GM11168 (cell line): ENCODE results near the gene GGCT.

Source experiments
- in situ Hi-C: fragments of 300-500 bp; cut with MboI; formaldehyde crosslinking; loops from one replicate; pipeline ENCODE4 v1.12.0; 2022; ENCODE audit warnings: low sequenced_read_pairs; ENCODE audit not compliant: unreplicated experiment

GGCT gene

DNA sequence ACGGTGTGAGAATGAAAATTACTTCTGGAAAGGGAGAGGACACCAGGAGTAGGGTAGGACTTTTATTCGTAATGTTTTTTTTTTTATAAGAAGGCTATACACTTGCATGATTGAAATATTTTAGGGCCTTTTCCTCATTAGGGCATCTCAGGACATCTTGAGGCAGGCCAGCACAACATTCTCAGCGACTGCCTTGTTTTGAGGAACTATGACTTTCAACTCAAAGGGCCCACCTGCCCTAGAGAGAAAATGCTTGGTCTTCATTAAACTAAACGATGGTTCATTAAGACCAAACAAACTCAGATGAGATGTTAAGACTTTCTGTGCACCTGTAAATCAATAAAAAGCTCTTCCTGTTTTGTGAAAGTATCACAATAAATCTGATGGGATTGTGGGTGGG is 37.4 kb downstream of the GGCT start:
- in situ Hi-C loops: loop anchor here (25.0 kb wide), 1 partner anchor 305 kb away; no protein-coding TSS in a partner anchor

DNA sequence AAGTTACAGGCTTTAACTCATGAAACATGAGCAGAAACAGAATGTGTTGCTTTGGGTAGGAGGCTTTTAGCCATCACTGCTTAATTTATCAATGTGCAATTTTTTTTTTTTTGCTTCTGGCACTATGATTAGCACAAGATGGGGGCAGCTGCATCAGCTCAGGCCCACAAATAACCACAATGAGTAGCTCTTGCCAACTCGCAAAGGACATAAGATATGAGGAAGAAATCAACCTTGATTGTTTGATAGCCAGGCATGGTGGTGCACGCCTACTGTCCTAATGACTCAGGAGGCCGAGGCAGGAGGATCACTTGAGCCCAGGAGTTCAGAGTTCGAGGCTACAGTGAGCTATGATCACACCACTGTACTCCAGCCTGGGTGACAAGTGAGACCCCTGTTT is 38.4 kb downstream of the GGCT start:
- in situ Hi-C loops: loop anchor here (25.0 kb wide), 1 partner anchor 304 kb away; no protein-coding TSS in a partner anchor

DNA sequence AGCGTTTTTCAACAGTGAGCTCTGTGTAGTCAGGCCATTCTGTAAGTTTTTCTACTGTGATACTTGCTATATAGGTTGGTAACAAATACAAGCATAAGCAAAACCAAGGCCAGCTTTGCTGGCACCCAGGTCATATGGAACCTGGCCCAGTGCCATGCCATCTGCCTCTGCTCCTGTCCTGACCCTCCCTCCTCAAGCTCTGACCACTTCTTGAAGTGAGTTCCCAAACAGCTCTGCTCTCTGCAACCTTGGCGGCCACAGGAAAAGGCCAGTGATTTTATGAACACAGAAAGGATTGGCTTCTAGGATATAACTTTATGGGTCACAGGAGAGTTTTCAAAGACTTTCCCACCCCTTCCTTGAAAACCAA is 38.8 kb downstream of the GGCT start:
- in situ Hi-C loops: loop anchor here (25.0 kb wide), 1 partner anchor 303 kb away; no protein-coding TSS in a partner anchor

DNA sequence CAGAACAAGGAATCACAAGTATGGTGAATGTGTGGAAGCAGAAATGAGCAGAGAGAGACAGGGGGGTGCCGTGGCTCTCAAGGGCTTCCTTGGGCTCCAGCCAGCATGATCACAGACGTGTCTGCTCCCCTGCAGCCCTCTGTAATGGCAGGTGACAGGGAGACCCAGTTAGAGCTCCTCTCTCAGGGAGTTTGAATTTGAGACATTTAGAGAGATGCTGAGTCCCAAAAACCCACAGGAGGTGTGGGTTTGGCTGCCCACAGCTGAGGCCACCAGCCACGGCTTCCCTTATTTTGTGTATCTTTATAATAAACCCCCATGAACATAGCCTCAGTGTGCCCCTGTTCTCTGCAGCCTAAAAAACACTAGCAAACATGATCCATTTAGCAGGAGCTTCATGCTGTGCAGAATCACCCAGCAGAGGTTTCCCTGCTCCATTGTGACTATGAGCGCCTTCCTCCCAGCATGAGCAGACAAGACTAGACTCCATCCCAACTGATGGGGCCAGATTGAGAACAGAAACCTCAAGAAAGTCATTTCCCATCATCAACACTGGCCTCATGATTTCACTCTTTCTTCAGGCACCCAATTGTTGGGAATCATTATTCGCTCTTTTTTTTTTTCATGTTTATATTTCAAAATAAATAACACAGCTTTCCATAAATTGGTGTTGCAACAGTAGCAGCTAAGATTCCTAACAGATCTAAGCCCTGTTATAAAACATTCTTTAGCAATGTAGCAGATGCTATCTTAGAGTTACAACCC is 39.4 kb downstream of the GGCT start:
- in situ Hi-C loops: loop anchor here (25.0 kb wide), 1 partner anchor 303 kb away; no protein-coding TSS in a partner anchor

DNA sequence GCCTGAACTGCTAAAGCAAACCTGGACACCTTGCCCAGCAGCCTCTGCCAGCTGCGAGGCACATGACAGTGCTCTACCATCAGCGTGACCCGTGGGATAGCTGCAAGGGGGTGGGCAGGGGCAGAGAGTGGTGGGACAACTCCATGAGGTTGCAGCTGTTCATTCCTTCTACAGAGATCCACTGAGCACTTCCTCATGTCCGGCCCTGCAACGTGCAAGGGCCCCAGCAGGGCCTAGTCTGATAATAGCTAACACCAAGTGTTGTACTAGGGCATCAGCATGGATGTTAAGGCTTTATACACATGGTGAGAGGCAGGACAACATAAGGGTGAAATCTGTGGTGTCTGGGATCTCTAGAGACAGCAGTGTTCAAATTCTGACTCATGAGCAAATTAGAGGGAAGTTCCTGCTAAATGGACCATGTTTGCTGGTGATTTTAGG is 40.4 kb downstream of the GGCT start:
- in situ Hi-C loops: loop anchor here (25.0 kb wide), 1 partner anchor 302 kb away; no protein-coding TSS in a partner anchor

DNA sequence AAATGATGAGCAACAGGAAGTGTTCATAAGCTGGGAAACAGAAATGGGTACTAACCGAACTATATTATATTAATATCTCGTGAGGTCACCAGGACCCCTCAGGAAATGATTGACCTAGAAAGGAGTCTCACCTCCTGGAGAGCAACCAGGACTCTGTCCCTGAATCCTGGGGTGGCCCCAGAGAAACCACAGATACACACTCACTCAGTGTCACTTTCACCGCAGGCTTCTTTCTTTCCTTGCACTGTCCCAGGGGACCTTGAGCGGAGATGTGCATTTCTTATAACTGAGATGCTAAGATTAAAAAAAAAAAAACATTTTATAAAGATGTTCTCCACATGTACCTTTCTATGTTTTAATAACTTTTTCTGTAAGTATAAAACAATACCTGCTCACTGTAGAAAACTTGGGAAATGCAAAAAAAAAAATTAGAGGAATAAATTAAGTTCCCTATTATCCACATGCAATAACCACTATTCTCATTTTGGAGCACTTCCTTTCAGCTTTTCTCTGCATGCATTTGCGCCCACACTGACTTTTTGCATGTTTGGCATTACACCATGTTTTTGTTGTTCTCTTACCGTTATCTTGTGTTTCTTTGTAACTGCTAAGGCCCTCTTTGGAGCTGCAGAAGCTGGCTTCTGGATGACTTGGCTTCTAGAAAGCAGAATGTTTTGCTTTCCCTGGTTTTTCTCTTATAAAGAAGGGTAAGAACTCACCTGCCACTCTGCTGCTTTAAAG is 41.1 kb downstream of the GGCT start:
- in situ Hi-C loops: loop anchor here (25.0 kb wide), 1 partner anchor 301 kb away; no protein-coding TSS in a partner anchor

DNA sequence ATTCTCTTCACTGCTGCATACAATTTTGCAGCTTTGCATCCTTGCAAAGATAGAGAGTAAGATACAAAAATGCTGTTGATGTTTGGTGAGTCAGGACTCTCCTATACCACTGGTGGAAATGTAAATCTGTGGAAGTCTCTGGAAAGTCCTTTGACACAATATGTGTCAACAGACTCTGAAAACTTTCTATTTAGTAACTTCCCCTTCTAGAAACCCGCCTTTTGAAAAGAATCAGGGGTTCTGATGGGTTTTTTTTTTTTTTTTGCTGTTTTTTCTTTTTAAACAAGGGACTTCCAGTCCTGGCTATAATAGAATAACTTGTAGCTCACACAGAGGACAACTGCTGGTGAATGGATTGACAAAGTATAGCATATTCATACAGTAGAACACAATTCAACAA is 42.5 kb downstream of the GGCT start:
- in situ Hi-C loops: loop anchor here (25.0 kb wide), 1 partner anchor 300 kb away; no protein-coding TSS in a partner anchor

DNA sequence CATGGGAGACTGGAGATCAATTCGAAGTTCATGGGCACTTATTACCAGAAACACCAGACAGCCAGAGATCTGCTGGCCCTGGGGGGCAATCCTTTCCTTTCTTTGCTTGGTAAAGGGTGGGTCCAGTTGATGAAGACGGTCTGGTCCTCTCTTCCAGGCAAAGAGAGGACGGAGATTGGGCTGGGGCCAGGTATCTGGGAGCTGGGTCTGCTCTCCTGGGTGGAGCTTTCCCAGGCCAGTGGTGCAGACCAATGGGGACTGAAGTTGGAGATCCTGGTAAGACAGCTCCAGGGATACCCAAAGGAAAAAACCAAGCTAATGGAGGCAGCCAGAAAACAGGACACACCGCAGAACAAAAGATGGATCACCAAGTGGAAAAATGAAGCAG is 44.4 kb downstream of the GGCT start:
- in situ Hi-C loops: loop anchor here (25.0 kb wide), 1 partner anchor 298 kb away; no protein-coding TSS in a partner anchor

DNA sequence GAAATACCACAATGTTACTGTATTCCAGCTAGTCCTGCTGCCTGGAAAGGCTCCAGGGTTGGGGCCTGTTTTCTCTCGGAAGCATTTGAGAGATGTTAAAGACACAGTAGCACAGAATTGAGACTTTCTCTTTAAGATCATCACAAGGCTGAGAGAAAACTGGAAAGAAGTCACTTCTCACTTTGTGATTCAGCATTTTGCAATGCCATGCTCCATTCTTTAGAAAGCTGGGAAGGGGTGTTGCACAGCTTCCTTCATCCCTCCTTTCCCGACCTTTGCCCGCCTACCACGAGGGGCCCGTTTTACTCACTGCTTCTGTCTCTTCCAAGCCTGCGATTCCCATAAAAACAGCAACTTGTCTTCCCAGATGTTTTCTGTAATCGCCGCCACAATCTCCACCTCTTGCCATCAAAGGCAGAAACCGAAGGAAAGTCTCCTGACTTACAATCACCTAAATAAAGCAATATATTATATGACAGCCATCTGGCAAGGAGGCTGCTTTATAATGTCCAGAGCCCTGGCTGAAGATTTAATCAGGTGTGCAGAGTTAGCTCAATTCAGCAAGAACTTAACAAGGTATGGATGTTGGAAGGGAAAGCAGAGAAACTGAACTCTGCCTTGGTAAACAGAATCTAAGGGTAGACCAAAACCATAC is 44.9 kb downstream of the GGCT start:
- in situ Hi-C loops: loop anchor here (25.0 kb wide), 1 partner anchor 297 kb away; no protein-coding TSS in a partner anchor

DNA sequence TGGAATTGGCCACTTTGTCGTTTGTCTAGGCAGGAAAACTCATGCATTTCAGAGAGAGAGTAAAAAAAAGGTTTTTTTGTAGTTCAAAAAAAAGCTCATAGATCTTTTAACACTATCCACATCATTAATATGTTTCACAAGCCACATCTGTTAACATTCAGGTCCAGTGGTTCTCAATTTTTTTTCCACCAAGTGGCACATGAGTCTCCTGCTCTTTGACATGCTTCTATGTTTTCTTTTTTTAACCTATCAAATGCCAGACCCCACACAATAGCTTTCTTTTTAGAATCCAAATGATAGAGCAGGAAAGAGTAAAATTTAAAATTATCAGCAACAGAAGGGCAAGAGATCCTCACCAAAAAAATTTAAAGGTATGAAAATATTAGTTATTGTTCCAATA is 46.3 kb downstream of the GGCT start:
- in situ Hi-C loops: loop anchor here (25.0 kb wide), 1 partner anchor 296 kb away; no protein-coding TSS in a partner anchor

DNA sequence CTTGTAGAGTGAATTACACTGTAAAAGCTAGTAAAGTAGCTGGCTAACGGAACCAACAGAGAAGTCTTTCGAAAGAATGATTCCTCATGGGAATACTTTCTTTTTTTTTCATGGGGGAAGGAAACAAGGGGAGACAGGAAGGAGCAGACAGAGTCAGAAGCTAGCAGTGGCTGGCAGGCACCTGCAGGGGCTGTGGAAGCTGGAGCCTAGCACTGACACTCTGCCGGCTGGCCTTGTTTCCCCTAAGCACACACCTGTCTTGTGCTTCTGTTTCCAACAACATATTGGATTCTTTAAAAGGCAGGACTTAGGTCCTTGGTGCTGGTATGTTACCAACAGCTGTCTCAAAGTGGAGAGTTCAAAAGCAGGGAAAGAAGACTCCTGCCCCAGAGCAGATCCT is 50.7 kb downstream of the GGCT start:
- in situ Hi-C loops: loop anchor here (25.0 kb wide), 1 partner anchor 292 kb away; no protein-coding TSS in a partner anchor

DNA sequence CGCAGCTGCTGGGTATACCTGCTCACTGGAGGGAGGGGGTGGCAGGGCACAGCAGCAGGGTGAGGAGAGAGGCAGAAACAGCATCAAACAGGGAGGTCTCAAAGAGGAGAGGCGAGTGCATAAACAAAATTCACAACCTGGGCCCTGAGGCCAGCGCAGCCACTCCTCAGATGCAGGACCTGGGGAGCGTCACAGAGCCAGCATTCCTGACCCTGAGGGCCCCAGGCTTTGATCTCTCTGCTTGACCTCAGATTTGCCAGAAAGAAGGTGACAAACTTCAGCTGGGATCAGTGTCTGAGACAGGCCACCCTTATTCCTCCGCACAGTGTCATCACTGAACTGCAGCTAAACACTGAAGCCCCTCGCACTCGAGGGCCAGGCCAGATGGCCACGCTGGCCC is 51.6 kb downstream of the GGCT start:
- in situ Hi-C loops: loop anchor here (25.0 kb wide), 1 partner anchor 291 kb away; no protein-coding TSS in a partner anchor

DNA sequence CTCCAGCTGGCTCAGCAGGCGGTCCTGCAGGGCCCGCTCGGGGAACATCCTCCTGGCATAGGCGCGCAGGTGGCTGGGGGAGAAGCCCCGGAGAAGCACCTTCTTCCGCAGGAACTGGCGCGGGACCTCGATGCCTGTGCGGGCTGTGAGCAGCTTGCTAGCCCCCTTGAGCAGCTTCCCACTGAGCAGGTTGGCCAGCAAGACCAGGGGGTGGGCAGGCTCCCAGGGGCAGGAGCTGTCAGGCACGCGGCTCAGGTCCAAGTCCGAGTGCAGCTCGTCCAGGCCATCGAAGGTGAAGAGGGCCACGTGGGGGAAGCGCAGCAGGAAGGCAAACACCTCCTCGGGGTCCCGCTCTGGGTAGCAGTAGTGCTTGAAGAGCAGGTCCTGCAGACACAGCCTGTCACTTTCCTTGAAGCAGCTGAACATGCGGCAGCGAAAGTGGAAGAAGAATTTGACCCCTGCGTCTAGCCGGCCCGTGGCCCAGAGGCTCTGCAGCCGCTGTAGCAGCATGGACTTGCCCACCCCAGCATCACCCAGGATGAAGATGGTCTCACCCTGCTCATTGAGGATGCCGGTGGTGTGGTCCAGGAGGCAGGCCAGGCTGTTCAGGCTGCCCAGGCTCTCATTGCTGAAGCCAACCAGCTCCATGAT is 52.2 kb downstream of the GGCT start:
- in situ Hi-C loops: loop anchor here (25.0 kb wide), 1 partner anchor 290 kb away; no protein-coding TSS in a partner anchor

DNA sequence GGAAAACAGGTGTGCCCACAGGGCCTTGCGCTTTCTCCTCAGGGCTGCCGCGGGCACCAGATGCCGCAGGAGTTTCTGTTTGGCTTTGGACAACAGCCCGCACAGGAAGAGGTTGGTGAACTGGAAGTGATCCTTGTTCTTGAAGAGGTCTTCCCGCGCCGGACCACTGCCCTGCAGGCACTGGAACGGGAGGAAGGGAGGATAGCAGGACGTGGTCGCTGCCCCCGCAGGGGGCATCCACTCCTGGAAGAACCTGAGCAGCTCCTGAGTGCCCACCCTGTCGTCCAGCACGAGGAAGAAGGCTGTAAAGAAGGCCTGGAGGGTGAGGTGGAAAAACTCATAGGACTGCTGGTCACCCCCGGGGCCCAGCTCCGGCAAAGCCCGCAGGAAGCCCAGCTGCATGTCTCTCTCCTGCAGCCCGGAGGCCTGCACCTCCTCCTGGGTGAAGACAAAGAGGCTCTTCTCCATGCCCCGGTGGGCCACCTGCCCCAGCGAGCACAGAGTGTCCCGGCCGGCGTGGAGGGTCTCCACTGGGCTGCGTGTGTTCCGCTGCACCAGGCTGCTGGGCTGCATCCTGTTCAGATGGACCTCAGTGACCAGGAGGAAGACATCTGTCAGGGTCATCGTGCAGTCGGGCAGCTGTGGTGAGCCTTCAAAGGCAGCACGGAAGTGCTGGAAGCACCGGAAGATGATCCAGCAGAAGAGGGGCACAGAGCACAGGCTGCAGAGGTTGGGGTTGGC is 52.9 kb downstream of the GGCT start:
- in situ Hi-C loops: loop anchor here (25.0 kb wide), 1 partner anchor 289 kb away; no protein-coding TSS in a partner anchor

DNA sequence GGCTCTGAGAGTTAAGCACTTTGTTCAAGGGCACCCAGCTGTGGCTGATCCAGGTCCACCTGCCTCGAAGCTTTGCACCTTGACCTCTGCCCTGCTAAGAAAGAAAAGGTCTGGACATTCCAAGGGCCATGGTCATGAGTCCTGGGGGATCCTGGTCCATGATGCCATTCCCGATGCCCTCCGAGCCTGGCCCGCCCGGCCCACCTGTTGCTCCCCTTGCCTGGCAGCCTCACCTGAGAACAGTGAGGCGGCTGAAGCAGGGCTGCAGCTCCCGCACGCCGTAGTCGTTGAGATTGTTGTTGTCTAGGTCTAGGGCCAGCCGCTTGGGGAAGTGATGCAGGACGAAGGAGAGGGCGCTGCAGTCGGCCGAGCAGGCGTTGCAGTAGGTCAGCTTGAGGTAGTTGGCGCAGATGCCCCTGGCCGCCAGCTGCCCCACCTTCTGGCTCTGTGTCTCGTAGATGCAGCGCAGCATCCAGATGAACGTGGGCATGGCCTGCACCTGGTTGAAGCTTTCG is 53.6 kb downstream of the GGCT start:
- in situ Hi-C loops: loop anchor here (25.0 kb wide), 1 partner anchor 289 kb away; no protein-coding TSS in a partner anchor

DNA sequence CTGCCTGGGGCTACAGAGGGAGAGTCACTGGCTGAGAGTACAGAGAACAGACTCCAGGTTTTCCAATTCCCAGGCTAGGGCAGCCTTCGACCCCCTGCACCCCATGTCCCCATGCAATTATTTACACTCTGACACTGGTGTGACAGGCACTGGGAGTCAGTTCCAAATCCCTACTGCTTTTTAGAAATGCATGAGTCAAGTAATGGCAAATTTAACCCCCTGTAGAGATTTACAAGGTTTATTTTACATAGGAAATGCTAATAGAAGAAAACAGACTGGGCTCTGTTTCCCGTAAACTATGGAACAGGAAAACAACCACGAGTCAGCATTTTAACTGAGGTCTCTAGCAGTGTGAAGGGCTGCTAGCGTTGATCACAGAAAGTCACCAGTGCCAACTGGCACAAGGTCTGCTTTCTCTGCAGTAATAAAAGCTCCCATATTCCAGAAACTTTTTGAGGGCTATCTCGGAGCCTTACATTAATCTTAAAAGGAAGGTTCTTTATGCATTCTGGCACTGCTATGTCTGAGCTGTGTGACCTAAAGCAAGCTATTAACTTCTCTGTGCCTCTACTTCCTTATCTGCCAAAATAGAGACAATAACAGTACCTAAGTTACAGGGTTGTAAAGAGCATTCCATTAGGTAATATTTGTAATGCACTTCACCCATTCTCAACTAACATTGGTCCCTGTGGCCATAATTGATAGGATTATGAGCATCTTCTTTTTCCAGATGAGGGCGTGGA is 54.2 kb downstream of the GGCT start:
- in situ Hi-C loops: loop anchor here (25.0 kb wide), 1 partner anchor 288 kb away; no protein-coding TSS in a partner anchor

DNA sequence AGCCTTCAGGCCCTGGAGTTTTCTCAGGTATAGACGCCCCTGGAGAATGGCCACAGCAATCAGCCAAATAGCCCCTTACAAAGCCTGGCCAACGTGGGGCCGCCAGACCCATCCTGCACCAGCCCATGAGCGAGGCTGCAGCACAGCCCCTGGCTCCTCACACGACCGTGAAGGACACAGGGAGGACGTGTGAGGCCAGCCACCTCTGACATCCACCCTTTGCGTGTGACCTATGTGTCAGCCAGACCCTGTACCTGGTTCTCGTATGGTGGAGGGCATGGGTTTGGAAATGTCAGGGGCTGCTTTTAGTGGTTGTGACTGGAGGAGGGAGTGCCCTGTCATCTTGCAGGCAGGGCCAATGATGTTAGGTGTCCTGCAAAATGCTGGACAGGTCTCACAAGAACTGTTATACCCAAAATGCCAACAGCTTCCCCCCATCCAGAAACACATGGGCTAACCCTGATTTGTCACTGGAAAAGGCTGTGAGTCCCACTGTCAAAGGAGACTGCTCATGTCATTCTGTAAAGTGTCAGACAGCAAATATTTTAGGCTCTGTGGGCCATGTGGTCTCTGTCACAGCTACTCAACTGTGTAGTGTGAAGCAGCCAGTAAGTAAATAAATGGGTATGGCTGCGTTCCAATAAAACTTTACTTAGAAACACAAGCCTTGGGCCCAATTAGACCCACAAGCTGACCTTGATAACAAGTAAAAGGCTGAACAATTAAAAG is 56.0 kb downstream of the GGCT start:
- in situ Hi-C loops: no loop called here
